ENCODE measurements around the gene S1PR4.
"Not testable (repeated sequence)": the region's sequence is repeated elsewhere in the genome, so short reads cannot be mapped to it uniquely, and the experiment has no call there.

Gene S1PR4

DNA sequence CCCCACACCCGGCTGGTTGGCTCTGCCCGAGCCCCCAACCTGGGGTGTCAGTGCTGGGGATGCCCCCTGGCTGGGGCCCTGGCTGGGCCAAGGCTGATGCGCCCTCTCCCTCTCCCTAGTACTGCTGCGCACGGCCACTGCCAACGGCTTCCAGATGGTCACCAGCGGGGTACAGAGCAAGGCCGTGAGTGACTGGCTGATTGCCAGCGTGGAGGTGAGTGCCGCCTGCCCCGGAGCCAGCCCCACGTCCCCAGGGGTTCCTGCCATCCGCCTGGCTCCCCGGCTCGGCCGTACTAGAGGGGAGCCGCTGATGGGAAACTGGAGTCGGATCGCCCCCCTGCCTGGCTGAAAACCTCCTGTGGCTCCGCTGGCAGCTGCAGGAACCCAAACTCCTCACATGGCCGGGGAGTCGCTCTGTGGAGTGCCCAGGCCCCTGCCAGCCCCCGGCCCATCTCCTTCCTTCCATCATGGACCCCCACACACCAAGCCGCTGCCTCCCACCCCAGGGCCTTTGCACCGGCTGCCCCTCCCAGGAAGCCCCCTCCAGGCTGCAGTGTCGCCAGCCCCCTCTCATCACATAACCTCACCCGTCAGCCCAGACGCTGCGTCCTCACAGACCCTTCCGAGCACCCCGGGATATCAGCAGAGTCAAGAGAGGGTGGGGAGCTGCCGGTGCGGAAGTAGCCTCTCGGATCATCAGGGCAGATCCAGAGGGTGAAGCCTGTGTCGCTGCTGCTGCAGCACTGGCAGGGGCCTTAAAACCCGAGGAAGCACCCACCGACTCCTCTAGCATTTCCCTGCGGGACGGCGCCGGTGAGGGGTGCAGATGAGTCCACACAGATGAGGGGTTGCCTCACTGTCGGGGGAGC is 17.7 kb downstream of the S1PR4 start:
- DNase-seq = no peak

- DNase-seq = no peak
Measured at GRCh38 chr19:3196933-3197205, 18.3 kb downstream of the S1PR4 start.

DNA sequence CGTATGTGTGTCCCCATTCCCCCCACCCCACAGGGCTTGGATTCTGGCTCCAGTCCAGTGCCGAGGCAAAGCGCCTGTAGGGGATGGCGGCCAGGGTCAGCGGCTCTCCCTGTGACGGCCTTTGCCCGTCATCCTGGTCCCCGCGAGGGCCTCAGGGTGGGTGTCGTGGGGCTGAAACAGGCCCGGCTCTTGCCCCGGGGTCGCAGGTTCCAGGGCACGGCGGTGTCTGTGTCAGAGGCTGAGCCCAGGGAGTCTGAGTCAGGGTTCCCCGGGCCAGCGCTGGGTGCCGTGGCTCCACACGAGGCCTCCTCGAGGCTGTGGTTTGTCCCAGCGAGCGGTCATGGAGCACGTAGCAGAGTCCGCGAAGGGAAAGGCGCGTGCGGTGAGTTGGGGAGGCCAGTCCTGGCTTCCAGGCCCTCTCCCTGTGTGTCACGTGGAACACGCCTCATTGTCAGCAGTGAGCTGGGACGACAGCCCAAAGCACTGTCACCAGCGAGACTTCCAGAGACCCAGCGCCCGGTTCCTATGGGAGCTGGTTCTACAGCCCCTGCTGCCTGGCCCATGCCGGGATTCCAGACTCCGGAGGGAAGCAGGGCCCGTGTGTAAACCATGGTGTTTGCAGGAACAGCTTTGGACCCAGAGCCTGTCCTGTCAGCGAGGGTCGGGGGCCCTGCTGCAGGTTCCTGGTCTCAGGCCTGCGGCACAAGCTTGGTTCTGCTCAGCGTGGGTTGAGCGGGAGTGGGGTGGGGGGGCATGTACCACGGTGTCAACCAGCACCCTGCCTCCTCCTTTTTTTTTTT is 20.5 kb downstream of the S1PR4 start:
- no peak for DNase-seq

DNA sequence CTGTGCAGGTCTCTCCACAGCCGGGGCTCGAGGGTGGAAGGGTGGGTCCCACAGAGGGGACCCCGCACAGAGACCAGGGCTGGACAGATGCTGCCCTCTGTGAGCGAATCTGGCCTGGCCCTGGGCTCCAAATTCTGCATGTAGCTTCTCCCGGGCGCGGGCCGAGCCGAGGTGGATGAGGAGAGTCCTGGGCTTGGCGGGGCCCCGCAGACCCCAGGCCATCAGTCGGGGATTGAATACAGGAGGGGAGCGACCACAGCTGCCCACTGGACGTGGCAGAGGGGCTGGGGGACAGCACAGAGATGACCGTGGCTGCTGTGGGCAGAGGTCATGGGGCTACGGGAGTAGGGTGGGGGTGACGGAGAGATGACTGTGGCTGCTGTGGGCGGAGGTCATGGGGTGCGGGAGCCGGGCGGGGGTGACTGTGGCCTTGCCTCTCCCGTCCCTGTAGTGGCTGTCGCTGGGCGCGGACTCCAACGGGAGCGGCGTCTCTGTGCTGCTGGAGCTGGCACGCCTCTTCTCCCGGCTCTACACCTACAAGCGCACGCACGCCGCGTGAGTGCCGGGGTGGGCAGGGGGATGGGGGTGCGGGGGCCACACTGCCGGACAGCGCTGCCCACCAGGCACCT is 22.6 kb downstream of the S1PR4 start:
- DNase-seq = no peak

DNA sequence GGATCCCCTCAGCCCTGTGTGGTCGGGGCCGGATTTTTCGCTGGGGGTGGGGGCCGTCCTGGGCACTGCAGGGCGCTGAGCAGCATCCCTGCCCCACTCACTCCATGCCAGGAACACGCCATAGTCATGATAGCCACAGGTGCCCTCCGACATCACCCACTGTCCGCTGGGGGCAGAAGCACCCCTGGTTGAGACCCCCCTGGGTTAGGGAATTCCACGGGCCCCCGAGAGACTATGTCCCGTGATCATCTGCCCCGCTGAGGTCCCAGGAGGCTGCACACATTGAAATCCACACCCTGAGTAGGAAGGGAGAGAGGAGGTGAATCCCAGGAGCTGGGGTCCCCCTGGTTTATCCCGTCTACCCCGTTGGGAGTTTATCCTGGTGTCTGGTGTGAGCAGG is 23.3 kb downstream of the S1PR4 start:
- DNase-seq = no peak

GRCh38 chr19:3202346-3202745 is 23.8 kb downstream of the S1PR4 start:
- DNase-seq = no peak

DNA sequence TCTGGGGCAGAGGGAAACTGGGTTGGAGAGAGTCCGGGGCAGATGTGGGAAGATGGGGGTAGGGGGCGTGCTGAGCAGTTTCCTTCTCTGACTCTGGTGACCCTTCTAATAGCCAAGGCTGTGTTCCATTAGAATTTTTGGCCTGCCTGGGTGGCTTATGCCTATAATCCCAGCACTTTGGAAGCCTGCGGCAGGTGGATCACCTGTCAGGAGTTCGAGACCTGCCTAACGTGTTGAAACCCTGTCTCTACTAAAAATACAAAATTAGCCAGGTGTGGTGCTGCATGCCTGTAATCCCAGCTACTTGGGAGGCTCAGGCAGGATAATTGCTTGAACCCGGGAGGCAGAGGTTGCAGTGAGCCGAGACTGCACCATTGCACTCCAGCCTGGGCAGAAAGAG is 24.3 kb downstream of the S1PR4 start:
- not testable (repeated sequence) for DNase-seq

GRCh38 chr19:3203805-3204645 is 25.5 kb downstream of the S1PR4 start:
- no peak for DNase-seq

- no peak for DNase-seq
Measured at GRCh38 chr19:3204646-3205275, 26.2 kb downstream of the S1PR4 start.

DNA sequence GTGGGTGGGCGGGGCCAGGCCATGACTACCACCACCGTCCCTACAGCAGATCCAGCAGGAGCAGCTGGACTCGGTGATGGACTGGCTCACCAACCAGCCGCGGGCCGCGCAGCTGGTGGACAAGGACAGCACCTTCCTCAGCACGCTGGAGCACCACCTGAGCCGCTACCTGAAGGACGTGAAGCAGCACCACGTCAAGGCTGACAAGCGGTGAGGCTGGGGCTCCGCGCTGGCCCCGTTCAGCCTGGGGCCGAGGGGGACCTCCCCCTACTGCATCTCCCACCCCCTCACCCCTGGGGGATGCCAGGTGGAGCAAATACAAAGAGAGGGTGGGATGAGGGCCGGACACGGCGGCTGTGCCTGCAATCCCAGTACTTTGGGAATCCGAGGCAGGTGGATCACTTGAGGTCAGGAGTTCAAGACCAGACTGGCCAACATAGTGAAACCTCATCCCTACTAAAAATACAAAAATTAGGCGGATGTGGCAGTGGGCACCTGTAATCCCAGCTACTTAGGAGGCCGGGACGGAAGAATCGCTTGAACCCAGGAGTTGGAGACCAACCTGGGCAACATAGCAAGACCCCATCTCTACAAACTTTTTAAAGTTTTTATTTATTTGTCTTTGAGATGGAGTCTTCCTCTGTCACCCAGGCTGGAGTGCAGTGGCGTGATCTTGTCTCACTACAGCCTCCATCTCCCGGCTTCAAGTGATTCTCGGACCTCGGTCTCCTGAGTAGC is 27.8 kb downstream of the S1PR4 start:
- no peak for DNase-seq

- DNase-seq = no peak
Measured at GRCh38 chr19:3207461-3208242, 29.1 kb downstream of the S1PR4 start.

DNA sequence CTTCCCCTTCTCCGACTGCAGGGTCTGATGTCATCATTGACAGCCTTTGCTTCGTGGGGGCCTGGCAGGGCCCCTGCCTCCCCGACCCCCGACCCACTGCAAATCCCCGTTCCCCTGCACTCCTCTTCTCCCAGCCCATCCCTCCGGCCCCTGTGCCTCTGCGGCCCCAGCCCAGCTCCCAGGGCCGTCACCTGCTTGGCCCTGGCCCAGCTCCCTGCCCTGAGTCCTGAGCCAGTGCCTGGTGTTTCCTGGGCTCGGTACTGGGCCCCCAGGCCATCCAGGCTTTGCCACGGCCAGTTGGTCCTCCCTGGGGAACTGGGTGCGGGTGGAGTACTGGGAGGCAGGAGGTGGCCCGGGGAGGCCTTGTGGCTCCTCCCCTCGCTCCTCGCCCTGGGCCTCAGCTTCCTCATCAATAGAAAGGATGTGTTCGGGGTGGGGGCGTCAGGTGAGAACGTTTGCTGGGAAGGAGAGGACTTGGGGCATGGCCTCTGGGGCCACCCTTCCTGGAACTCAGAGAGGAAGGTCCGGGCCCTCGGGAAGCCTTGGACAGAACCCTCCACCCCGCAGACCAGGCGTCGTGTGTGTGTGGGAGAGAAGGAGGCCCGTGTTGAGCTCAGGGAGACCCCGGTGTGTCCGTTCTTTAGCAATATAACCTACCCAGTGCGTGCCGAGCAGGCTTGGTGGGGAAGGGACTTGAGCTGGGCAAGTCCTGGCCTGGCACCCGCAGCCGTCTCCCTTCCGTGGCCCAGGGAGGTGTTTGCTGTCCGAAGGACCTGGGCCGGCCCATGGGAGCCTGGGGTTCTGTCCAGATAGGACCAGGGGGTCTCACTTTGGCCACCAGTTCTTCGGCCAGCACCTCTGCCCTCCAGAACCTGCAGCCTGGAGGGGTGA is 30.0 kb downstream of the S1PR4 start:
- no peak for DNase-seq

GRCh38 chr19:3210347-3211017 is 31.9 kb downstream of the S1PR4 start:
- DNase-seq = peak; percentile 46

- no peak for DNase-seq
Measured at GRCh38 chr19:3211191-3211590, 32.6 kb downstream of the S1PR4 start.

- no peak for DNase-seq
Measured at GRCh38 chr19:3213159-3213558, 34.6 kb downstream of the S1PR4 start.

DNA sequence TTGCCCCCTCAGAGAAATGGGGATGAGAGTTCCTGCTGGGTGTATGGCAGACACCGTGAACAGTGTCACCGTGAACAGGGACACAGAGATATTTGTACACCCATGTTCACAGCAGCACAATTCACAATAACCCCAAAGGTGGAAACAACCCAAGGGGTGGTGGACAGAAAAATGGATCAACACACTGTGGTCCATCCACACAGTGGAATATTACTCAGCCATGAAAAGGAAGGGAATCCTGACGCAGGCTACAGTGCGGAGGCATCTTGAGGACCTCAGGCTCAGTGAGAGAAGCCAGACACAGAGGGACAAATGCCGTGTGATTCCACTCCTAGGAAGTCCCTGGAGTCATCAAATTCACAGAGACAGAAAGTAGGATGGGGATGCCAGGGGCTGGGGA is 38.3 kb downstream of the S1PR4 start:
- no peak for DNase-seq

DNA sequence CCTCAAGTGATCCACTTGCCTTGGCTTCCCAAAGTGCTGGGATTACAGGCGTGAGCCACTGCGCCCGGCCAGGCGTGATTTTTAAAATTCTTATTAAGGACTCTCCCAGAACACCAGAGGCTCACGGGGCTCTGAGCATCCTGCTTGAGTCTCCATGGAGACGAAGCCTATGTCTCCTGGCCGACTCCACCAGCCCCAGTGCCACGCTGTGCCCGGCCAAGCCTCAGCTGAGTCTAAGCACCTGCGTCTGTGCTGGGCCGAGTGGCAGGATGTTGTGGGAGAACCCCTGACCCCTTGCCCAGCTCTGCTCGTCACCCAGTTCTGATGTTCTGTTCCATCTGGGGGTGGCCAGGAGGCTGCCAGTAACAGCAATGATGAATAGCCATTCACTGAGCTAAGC is 42.0 kb downstream of the S1PR4 start:
- no peak for DNase-seq

DNA sequence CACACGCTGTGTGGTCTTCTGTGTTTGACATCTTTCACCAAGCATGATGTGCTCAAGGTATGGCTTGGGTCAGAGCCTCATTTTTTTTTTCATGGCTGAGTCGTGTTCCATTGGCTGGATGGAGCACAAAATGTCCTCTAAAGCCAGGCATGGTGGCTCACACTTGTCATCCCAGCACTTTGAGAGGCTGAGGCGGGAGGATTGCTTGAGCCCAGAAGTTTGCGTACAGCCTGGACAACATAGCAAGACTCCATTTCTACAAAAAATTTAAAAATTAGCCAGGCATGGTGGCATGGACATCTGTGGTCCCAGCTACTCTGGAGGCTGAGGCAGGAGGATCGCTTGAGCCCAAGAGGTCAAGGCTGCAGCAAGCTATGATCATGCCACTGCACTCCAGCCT is 43.0 kb downstream of the S1PR4 start:
- not testable (repeated sequence) for DNase-seq

DNA sequence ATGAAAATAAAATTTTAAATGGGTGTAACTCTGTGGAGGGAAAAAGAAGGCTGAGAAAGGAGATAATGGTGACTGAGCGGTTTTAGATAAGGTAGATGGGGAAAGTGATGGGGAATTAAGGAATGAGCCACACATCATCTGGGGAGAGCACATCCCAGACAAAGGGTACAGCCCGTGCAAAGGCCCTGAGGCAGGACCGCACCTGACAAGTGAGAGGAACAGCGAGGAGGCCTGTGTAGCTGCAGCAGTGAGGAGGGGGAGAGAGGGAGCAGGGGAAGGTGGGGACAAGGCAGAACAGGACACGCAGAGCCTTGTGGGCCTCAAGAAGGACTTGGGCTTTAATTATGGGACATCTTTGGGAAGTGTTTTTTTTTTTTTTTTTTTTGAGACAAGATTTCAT is 44.1 kb downstream of the S1PR4 start:
- no peak for DNase-seq
